IgD-negative memory B cell (primary cell): ENCODE measurements around the gene MVD. TPM values are rescaled to one million over a fixed set of nuclear protein-coding genes. Genes with fewer than 3 reads are reported as not detected.

Experiments
- H3K27ac Mint-ChIP-seq, 3 donors: one replicate each; pipeline ENCODE4 v1.8.0; 2020 to 2022; ENCODE audit warnings: mild to moderate bottlenecking in 3 of 3, mixed read lengths in 3 of 3, moderate library complexity in 1 of 3
- H3K27me3 Mint-ChIP-seq: one replicate; pipeline ENCODE4 v1.8.0; 2021; ENCODE audit warnings: mixed read lengths
- H3K36me3 Mint-ChIP-seq: one replicate; pipeline ENCODE4 v1.8.0; 2020; ENCODE audit warnings: mild to moderate bottlenecking, mixed read lengths
- H3K4me1 Mint-ChIP-seq, 3 donors: one replicate each; pipeline ENCODE4 v1.8.0; 2020 to 2022; ENCODE audit warnings: mixed read lengths in 3 of 3, mild to moderate bottlenecking in 1 of 3
- H3K4me3 Mint-ChIP-seq, 4 donors: one replicate each; pipeline ENCODE4 v1.8.0; 2020 to 2022; ENCODE audit warnings: mild to moderate bottlenecking in 4 of 4, mixed read lengths in 4 of 4, moderate library complexity in 3 of 4
- H3K9me3 Mint-ChIP-seq, 3 donors: one replicate each; pipeline ENCODE4 v1.8.0; 2020 to 2021; ENCODE audit warnings: mixed read lengths in 3 of 3, mild to moderate bottlenecking in 1 of 3
- polyA plus RNA-seq: library from polyadenylated mRNA; unstranded; fragments of 300-500 nt; fragmentation: Illumina TruSeq; gene quantifications from one replicate; pipeline ENCODE4 v1.2.3, GENCODE V29; 2021

MVD gene
- polyA plus RNA-seq, 1 donor from 2014 or later, result 26.0 TPM

DNA sequence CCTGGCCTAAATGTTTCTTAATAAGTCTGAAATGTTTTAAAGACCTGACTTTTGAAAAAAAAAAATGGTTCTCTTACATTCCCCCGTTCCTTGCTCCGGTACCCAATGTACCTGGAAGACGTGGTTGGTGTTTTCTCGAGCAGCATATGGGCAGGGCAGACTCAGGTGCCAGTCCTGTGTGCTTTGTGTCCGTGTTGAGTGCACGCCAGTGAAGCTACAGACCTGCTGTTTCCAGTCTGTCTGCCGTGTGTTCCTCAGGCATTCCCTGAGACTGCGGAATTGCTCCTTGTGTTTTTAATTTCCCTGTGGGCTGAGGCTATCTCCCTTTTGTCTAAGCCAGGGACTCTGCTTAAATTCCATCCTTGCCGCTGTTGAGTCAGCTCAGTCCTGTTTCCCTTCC is 36.2 kb downstream of the MVD start:
- no peak overlapping the region for H3K27ac Mint-ChIP-seq
- H3K9me3 Mint-ChIP-seq, result no peaks in the 10 kb centered on the region
- H3K27me3 Mint-ChIP-seq, result no peaks in the 10 kb centered on the region
- no peak overlapping the region for H3K4me3 Mint-ChIP-seq
- H3K4me1 Mint-ChIP-seq, result no peaks in the 10 kb centered on the region
- H3K36me3 Mint-ChIP-seq, result no peaks in the 10 kb centered on the region

DNA sequence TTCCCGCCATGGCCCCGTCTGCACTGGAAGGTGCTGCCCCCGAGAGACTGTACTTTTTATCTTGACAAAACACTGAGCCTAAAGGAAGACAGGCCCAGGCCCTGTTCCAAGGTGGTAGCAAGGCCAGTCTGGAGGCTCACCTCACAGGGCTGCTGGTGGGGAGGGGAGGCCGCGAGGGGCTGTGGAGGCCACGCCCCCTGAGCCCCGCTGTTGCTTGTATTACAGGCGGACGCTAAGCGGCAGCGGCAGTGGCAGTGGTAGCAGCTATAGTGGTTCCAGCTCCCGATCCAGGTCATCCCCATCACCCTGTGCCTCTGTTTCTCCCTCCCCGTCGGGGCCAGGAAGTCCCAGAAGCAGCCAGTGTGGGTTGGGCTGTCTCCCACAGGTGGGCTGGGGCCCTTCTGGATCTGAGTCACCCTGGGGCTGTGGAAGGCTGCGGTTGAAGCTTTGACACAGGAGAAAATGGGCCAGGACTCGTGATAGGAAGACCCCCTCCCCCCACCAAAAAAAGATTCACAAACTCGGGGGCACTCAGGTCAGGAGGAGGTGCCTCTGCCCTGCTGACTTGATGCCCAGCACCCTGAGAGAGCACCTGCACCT is 37.8 kb downstream of the MVD start:
- no peaks in the 10 kb centered on the region for H3K9me3 Mint-ChIP-seq
- no peaks in the 10 kb centered on the region for H3K27me3 Mint-ChIP-seq
- H3K27ac Mint-ChIP-seq, result no peak overlapping the region
- peaks cover 0 to 2% (median 0%) of the 10 kb centered on the region in 3 donors for H3K4me1 Mint-ChIP-seq
- H3K36me3 Mint-ChIP-seq, result no peaks in the 10 kb centered on the region
- no peak overlapping the region for H3K4me3 Mint-ChIP-seq

GRCh38 chr16:88624481-88624880 is 38.4 kb downstream of the MVD start:
- H3K27me3 Mint-ChIP-seq, result no peaks in the 10 kb centered on the region
- peaks cover 0 to 2% (median 0%) of the 10 kb centered on the region in 3 donors for H3K4me1 Mint-ChIP-seq
- H3K4me3 Mint-ChIP-seq, result no peak overlapping the region
- no peaks in the 10 kb centered on the region for H3K9me3 Mint-ChIP-seq
- H3K27ac Mint-ChIP-seq, result no peak overlapping the region
- no peaks in the 10 kb centered on the region for H3K36me3 Mint-ChIP-seq

GRCh38 chr16:88623858-88624257 is 39.0 kb downstream of the MVD start:
- Mint-ChIP-seq H3K4me1 (peaks cover 0 to 3% (median 0%) of the 10 kb centered on the region in 3 donors), H3K36me3 (no peaks in the 10 kb centered on the region), H3K27me3 (no peaks in the 10 kb centered on the region), H3K9me3 (no peaks in the 10 kb centered on the region), H3K27ac (no peak overlapping the region), H3K4me3 (peak overlapping the region in 1 of 4 donors; percentile 23)

GRCh38 chr16:88622866-88623265 is 40.0 kb downstream of the MVD start:
- Mint-ChIP-seq H3K36me3 (no peaks in the 10 kb centered on the region), H3K9me3 (no peaks in the 10 kb centered on the region), H3K4me1 (peaks cover 0 to 3% (median 0%) of the 10 kb centered on the region in 3 donors), H3K27ac (peak overlapping the region in 1 of 3 donors; percentile 53), H3K27me3 (no peaks in the 10 kb centered on the region), H3K4me3 (no peak overlapping the region)

GRCh38 chr16:88622125-88622524 is 40.8 kb downstream of the MVD start:
- peak overlapping the region in 1 of 3 donors; percentile 53 for H3K27ac Mint-ChIP-seq
- no peaks in the 10 kb centered on the region for H3K36me3 Mint-ChIP-seq
- no peaks in the 10 kb centered on the region for H3K9me3 Mint-ChIP-seq
- H3K4me3 Mint-ChIP-seq, result no peak overlapping the region
- H3K4me1 Mint-ChIP-seq, result peaks cover 0 to 3% (median 0%) of the 10 kb centered on the region in 3 donors
- H3K27me3 Mint-ChIP-seq, result no peaks in the 10 kb centered on the region

DNA sequence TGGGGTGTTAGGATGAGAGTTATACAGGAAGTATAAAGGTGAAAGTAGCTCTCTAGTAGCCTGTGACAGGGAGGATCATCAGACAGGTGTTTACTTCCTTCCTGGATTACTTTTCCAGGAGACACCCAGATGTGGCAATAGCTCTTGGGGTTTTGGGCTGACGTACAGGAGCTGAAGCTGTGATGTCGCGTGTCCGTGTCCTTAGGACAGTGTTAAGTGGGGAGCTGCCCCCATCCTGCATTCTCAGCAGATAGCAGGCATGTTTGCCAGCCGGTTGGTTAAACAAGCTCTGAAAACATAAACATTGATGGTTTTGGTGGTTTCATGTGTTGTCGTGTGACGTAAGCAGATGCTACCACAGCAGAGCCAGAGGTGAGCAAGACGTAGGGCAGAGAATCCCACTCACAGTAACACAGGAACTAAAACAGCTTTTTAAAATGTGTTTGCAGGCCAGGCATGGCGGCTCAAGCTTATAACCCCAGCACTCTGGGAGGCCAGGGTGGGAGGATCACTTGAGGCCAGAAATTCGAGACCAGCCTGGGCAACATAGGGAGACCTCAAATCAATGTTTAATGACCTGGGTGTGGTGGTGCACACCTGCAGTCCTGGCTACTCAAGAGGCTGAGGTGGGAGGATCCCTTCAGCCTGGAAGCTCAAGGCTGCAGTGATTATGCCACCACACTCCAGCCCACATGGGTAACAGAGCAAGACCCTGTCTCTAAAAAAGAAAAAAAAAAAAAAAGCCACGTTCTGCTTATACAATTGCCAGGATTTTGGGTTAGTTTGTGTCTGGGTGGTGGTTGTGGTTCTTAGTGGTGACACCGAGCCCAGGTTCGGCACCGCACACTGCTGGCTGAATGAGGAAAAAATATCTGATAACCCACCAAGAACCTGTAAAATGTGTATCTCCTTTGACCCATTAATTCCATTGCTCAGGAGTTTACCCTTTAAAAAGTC is 42.8 kb downstream of the MVD start:
- H3K4me3 Mint-ChIP-seq, result peak overlapping the region in 2 of 4 donors; percentile 12 to 51
- no peaks in the 10 kb centered on the region for H3K36me3 Mint-ChIP-seq
- H3K27ac Mint-ChIP-seq, result peak overlapping the region in 2 of 3 donors; percentile 87 to 90
- peaks cover 0 to 3% (median 0%) of the 10 kb centered on the region in 3 donors for H3K4me1 Mint-ChIP-seq
- no peaks in the 10 kb centered on the region for H3K27me3 Mint-ChIP-seq
- no peaks in the 10 kb centered on the region for H3K9me3 Mint-ChIP-seq

GRCh38 chr16:88618956-88619667 is 43.8 kb downstream of the MVD start:
- Mint-ChIP-seq H3K36me3 (no peaks in the 10 kb centered on the region), H3K9me3 (no peaks in the 10 kb centered on the region), H3K27me3 (no peaks in the 10 kb centered on the region), H3K4me3 (peak overlapping the region in 1 of 4 donors; percentile 60), H3K27ac (peak overlapping the region in 2 of 3 donors; percentile 68 to 90), H3K4me1 (peaks cover 0 to 3% (median 0%) of the 10 kb centered on the region in 3 donors)

DNA sequence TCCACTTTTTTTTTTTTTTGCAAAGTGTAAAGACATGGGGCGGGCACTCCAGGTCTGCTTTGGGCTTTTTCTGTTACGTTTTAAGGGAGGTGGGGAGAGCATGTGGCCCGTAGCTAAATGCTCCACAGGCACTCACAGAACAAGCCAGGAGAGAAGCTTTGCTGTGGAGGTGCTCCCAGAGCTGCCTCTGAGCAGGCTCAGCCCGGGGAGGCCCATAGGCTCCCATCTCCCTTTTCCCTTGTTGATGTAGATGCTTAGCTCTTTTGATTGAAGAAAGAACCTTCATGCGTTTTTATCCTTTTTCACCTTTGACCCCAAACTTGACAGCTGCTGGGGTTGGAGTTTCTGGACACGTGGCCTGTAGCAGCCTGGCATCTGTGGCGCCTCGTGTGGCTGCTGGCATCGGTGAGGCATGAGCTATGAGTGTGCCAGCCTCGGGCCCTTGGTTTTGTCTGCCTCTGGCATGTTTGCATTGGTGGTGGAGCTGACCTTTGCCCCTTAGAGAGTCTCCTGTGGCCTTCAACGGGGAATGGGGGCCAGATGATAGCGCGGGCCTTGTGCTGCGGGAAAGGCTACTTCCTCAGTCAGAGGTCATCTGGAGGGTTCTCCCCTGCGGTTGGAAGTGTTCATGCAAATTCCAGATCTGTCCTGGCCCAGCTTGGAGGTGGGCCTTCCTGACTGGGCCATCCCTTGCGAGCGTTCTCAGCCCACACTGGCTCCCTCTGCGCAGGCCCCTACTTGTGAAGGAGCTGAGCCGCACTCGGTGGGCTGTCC is 44.5 kb downstream of the MVD start:
- Mint-ChIP-seq H3K27me3 (no peaks in the 10 kb centered on the region), H3K4me3 (peak overlapping the region in 1 of 4 donors; percentile 22), H3K36me3 (no peaks in the 10 kb centered on the region), H3K9me3 (no peaks in the 10 kb centered on the region), H3K4me1 (peaks cover 0 to 3% (median 0%) of the 10 kb centered on the region in 3 donors), H3K27ac (no peak overlapping the region)

DNA sequence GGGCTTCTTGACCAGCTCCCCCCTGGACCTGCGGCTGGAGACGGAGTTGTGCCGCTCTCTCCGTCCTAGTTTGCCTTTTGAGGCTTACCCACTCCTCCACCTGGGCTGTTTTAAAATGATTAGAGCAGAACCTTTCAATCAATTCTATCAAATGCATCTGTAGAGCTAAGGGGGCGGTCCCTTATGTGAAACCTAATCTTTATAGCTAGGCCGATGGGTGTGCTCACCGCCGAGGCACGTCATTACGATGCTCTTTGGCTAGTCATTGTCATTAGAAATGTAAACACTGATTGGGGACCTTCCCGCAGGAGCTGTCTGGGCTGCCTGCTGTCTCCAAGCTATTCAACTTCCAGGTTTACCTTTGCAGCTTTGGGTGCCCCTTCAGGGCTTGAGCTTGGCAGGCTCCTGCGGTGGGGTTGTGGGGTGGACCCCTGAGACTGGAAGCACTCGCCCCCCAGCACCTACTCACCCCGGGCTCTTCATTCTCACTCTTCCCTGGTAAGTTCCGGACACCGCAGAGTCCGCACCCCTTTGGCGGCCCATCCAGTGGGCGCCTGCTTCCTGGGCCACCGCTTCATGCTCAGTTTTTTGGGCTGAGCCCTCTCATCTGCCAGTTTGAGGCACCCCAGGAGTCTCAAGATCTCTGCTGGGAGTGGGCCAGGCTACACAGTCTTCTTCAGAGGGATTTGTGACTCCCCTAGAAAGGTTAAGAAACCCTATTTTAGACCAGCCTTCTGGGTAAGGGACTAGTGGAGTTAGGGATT is 45.4 kb downstream of the MVD start:
- H3K4me3 Mint-ChIP-seq, result peak overlapping the region in 1 of 4 donors; percentile 56
- H3K36me3 Mint-ChIP-seq, result no peaks in the 10 kb centered on the region
- no peaks in the 10 kb centered on the region for H3K27me3 Mint-ChIP-seq
- peaks cover 0 to 3% (median 0%) of the 10 kb centered on the region in 3 donors for H3K4me1 Mint-ChIP-seq
- H3K27ac Mint-ChIP-seq, result no peak overlapping the region
- no peaks in the 10 kb centered on the region for H3K9me3 Mint-ChIP-seq

DNA sequence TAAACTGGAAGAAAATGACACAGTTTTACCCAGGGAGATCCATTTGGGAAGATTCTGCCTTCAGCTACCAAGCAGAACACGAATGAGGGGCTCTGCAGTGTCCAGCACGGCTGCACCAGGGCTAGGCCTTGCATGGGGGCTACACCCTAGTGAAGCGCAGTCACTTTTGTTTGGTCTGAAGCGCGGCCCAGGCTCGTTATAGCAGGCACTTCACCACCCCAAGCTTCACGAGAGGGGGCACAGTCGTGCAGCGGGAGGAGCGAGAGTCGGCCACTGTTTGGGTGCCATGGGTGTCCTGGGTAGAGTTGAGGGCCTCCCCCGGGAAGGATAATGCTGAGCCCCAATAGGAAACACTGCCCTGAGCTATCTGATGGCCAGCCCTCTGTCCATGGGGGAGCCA is 46.2 kb downstream of the MVD start:
- no peaks in the 10 kb centered on the region for H3K9me3 Mint-ChIP-seq
- no peak overlapping the region for H3K27ac Mint-ChIP-seq
- no peaks in the 10 kb centered on the region for H3K27me3 Mint-ChIP-seq
- H3K36me3 Mint-ChIP-seq, result no peaks in the 10 kb centered on the region
- no peak overlapping the region for H3K4me3 Mint-ChIP-seq
- H3K4me1 Mint-ChIP-seq, result peaks cover 0 to 3% (median 0%) of the 10 kb centered on the region in 3 donors

- peaks cover 0 to 3% (median 0%) of the 10 kb centered on the region in 3 donors for H3K4me1 Mint-ChIP-seq
- H3K4me3 Mint-ChIP-seq, result no peak overlapping the region
- no peak overlapping the region for H3K27ac Mint-ChIP-seq
- H3K27me3 Mint-ChIP-seq, result no peaks in the 10 kb centered on the region
- H3K9me3 Mint-ChIP-seq, result no peaks in the 10 kb centered on the region
- H3K36me3 Mint-ChIP-seq, result no peaks in the 10 kb centered on the region
Observed at GRCh38 chr16:88616320-88616719, 46.6 kb downstream of the MVD start.

- Mint-ChIP-seq H3K27ac (no peak overlapping the region), H3K4me3 (peak overlapping the region in 1 of 4 donors; percentile 73), H3K27me3 (no peaks in the 10 kb centered on the region), H3K4me1 (peaks cover 0 to 1% (median 0%) of the 10 kb centered on the region in 3 donors), H3K9me3 (no peaks in the 10 kb centered on the region), H3K36me3 (peaks cover 3% of the 10 kb centered on the region)
Observed at GRCh38 chr16:88614818-88615580, 47.9 kb downstream of the MVD start.
